Esophagus muscularis mucosa (tissue), 4 donors: ENCODE measurements around the gene PKMYT1. TPM values are rescaled to one million over a fixed set of nuclear protein-coding genes. Genes with fewer than 3 reads are reported as not detected.
"Not testable (repeated sequence)": the region's sequence is repeated elsewhere in the genome, so short reads cannot be mapped to it uniquely, and the experiment has no call there.

Source experiments
- DNase-seq: peaks from one replicate; pipeline ENCODE4 v3.0.0-alpha.2; 2017; ENCODE audit errors: extremely low spot score
- H3K27ac ChIP-seq, 4 donors: fragments of 200-600 bp; sonication (generic); replicated peaks in 1 of 4; 1 replicate in 3 of 4; 2 replicates in 1 of 4; pipeline ENCODE4 v1.5.1; 2016 to 2019; ENCODE audit warnings: mild to moderate bottlenecking in 1 of 4
- H3K27me3 ChIP-seq, 4 donors: fragments of 200-600 bp; sonication (generic); one replicate each; pipeline versions ENCODE4 v1.5.1 to v1.6.0; 2016 to 2019
- H3K36me3 ChIP-seq, 4 donors: fragments of 200-600 bp; sonication (generic); one replicate each; pipeline ENCODE4 v1.5.1; 2016 to 2019
- H3K4me1 ChIP-seq, 4 donors: fragments of 200-600 bp; sonication (generic); one replicate each; pipeline ENCODE4 v1.5.1; 2016 to 2019
- H3K4me3 ChIP-seq, 4 donors: fragments of 200-600 bp; sonication (generic); 1 replicate in 2 of 4; 2 replicates in 2 of 4; pipeline ENCODE4 v1.5.1; 2016 to 2019; ENCODE audit warnings: mild to moderate bottlenecking in 4 of 4, moderate library complexity in 1 of 4
- H3K9me3 ChIP-seq, 4 donors: fragments of 200-600 bp; sonication (generic); 1 replicate in 3 of 4; 2 replicates in 1 of 4; pipeline ENCODE4 v1.5.1; 2016 to 2019
- EP300 ChIP-seq: sonication (generic); formaldehyde crosslinking; IDR thresholded peaks from one replicate; pipeline ENCODE4 v1.6.1; 2017; ENCODE audit warnings: antibody characterized with exemption
- POLR2A ChIP-seq: fragments of 450-650 bp; IDR thresholded peaks from one replicate; pipeline ENCODE4 v1.6.1; 2017; ENCODE audit warnings: antibody characterized with exemption, moderate library complexity, mild to moderate bottlenecking, low read depth
- POLR2AphosphoS5 ChIP-seq, 2 donors: sonication (generic); formaldehyde crosslinking; IDR thresholded peaks; one replicate each; pipeline ENCODE4 v1.6.1; 2017; ENCODE audit warnings: antibody characterized with exemption in 2 of 2
- WGBS: methylation state at CpG from one replicate; pipeline ENCODE4 v1.1.5; 2018; 5-methylcytosine and 5-hydroxymethylcytosine counted together
- intact Hi-C: fragments of 100-400 bp; cut with DNase I; formaldehyde crosslinking; loops from one replicate; pipeline ENCODE4 v1.15.1; 2023
- total RNA-seq, 4 donors: library from RNA; depleted of rRNA; stranded (reverse); fragments of >200 nt; gene quantifications; one replicate each; pipeline versions ENCODE4 v1.1.0 to v1.2.1, GENCODE V29; 2016
- TF ChIP-seq, protein P1 (sequence below), 3 experiments: fragments of 200-600 bp in 2 of 3; fragments of 450-650 bp in 1 of 3; sonication (generic) in 2 of 3; IDR thresholded peaks; one replicate each; pipeline ENCODE4 v1.5.1; 2017 to 2019; ENCODE audit warnings: antibody characterized with exemption in 3 of 3, mild to moderate bottlenecking in 2 of 3, moderate library complexity in 1 of 3

PKMYT1 gene
- total RNA-seq, 4 donors from 2014 or later = 0.57 to 2.5 TPM; not detected in 2

DNA sequence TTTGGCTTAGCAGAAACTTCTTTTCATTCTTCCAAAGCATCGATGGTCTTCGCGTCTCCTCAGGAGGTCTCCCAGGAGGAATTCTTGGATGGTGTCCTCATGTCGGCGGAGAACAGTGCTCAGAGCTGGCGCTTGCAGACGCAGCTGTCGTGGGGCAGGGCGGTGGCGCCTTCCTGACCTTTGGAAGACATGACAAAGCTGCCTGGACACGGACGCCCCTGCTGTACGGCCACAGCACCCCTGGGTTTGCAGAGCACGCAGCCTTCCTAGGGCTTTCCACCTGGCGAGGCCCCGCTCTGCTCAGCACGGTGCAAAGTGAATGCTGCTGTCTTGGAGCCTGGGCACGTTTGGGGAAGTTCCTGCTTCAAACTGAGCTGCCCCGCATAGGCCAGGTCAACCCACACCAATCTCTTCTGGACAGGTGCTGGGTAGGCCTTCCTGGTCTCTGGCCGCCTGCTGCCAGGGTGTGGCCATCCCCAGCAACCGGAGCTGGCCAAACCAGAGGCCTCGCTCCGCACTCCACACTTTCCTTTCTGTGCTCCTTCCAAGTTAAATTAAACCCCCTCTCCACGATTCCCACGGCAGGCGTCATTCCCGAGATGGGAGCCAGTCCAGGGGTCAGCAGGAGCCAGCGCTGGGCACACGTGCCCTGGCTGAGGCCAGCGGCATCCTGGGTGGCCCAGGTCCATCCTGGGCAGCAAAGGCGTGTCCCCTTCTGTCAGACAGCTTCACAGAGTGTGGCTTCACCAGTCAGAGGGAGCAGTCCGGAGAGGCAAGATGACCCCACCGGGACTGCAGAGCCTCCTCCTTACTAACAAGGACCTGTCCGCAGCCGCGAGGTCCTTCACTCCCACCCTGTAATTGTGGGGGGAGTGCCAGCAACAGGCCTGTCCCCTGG is 31.2 kb downstream of the PKMYT1 start:
- DNase-seq = no peak
- Histone ChIP-seq H3K27me3 (peaks cover 0 to 2% (median 0%) of the 10 kb centered on the region in 4 donors), H3K9me3 (no peaks in the 10 kb centered on the region), H3K36me3 (peaks cover 11 to 43% (median 32%) of the 10 kb centered on the region in 4 donors), H3K27ac (no peak overlapping the region), H3K4me1 (no peaks in the 10 kb centered on the region), H3K4me3 (no peak overlapping the region)
- intact Hi-C loops = no loop called here
- no peak for TF ChIP-seq POLR2A
- no peak for TF ChIP-seq POLR2AphosphoS5 (IDR thresholded peaks at IDR 0.05)
- TF ChIP-seq, protein P1, sequence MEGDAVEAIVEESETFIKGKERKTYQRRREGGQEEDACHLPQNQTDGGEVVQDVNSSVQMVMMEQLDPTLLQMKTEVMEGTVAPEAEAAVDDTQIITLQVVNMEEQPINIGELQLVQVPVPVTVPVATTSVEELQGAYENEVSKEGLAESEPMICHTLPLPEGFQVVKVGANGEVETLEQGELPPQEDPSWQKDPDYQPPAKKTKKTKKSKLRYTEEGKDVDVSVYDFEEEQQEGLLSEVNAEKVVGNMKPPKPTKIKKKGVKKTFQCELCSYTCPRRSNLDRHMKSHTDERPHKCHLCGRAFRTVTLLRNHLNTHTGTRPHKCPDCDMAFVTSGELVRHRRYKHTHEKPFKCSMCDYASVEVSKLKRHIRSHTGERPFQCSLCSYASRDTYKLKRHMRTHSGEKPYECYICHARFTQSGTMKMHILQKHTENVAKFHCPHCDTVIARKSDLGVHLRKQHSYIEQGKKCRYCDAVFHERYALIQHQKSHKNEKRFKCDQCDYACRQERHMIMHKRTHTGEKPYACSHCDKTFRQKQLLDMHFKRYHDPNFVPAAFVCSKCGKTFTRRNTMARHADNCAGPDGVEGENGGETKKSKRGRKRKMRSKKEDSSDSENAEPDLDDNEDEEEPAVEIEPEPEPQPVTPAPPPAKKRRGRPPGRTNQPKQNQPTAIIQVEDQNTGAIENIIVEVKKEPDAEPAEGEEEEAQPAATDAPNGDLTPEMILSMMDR (IDR thresholded peaks at IDR 0.05) = no peak
- TF ChIP-seq EP300 = no peak
- WGBS = 86% methylated on average over 20 of the region's 36 CpGs

DNA sequence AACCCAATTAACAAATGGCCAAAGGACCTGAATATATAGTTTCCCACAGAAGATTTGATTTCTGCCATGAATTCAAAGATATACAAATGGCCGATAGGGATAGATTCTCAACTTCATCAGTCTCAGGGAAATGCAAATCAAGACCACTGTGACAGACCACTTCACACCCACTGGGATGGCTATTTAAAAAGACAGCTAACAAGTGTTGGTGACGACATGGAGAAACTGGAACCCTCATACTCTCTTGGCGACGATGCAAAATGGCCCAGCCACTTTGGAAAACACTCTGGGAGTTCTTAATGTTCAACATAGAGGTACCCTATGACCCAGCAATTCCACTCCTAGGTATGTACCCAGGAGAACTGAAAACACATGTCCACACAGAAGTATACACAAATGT is 33.6 kb downstream of the PKMYT1 start:
- Histone ChIP-seq H3K27ac (no peak overlapping the region), H3K9me3 (no peaks in the 10 kb centered on the region), H3K36me3 (peaks cover 18 to 67% (median 50%) of the 10 kb centered on the region in 4 donors), H3K4me3 (no peak overlapping the region), H3K4me1 (no peaks in the 10 kb centered on the region), H3K27me3 (no peaks in the 10 kb centered on the region)
- no peak for TF ChIP-seq POLR2A
- TF ChIP-seq, protein P1 (IDR thresholded peaks at IDR 0.05) = no peak
- no peak for TF ChIP-seq POLR2AphosphoS5 (IDR thresholded peaks at IDR 0.05)
- TF ChIP-seq EP300 = no peak
- no peak for DNase-seq
- intact Hi-C loops = no loop called here
- 89% methylated on average over 4 of the region's 4 CpGs for WGBS

DNA sequence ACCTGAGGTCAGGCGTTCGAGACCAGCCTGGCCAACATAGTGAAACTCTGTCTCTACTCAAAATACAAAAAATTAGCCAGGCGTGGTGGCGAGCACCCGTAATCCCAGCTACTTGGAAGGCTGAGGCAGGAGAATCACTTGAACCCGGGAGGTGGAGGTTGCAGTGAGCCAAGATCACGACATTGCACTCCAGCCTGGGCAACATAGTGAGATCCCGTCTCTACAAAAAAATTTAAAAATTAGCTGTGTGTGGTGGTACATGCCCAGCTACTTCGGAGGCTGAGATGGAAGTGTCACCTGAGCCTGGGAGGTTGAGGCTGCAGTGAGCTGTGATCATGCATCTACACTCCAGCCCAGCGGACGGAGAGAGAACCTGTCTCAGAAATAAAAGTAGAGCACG is 36.5 kb downstream of the PKMYT1 start:
- H3K9me3 ChIP-seq, H3K27ac ChIP-seq, H3K4me1 ChIP-seq, H3K4me3 ChIP-seq, H3K27me3 ChIP-seq, intact Hi-C loops, DNase-seq: not testable (repeated sequence)
- whole genome bisulfite sequencing = 81% methylated on average over 11 of the region's 12 CpGs
- peaks cover 33 to 79% (median 60%) of the 10 kb centered on the region in 4 donors for H3K36me3 ChIP-seq

DNA sequence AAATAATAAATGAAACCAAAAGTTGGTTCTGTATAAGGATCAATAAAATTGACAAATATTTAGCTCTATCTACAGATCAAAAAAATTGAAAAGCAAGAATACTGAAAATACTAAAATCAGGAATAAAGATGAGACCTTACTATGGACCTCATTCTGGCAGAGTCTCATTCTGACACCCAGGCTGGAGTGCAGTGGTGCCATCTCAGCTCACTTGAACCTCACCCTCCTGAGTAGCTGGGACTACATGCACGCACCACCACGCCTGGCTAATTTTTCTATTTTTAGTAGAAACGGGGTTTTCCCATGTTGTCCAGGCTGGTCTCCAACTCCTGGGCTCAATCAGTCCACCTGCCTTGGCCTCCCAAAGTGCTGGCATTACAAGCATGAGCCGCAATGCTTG is 38.2 kb downstream of the PKMYT1 start:
- Histone ChIP-seq H3K9me3 (no peaks in the 10 kb centered on the region), H3K4me3 (no peak overlapping the region), H3K36me3 (peaks cover 47 to 83% (median 70%) of the 10 kb centered on the region in 4 donors), H3K27ac (no peak overlapping the region), H3K27me3 (no peaks in the 10 kb centered on the region), H3K4me1 (no peaks in the 10 kb centered on the region)
- no peak for DNase-seq
- intact Hi-C loops = no loop called here
- WGBS = 81% methylated on average over 4 of the region's 4 CpGs
- TF ChIP-seq, protein P1 (IDR thresholded peaks at IDR 0.05) = no peak

DNA sequence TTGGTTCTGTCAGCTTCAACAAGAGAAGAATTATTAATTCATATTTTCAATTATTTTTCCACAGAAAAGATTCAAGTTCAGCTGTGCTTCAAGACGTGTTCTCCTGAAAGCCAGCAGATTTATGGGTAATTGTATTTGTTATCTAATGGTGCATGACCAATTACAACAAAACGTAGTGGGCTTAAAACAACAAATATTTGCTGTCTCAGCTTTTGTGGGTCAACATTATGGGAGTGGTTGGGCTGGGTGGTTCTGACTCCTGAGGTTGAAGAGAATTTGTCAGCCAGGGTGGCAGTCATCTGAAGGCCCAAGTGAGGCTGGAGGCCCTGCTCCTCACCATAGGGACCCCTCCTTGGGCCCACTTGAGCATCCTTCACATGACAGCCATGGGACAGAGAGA is 40.3 kb downstream of the PKMYT1 start:
- DNase-seq = no peak
- WGBS = 92% methylated on average over 2 of the region's 2 CpGs
- H3K9me3 ChIP-seq = no peaks in the 10 kb centered on the region
- H3K27me3 ChIP-seq = no peaks in the 10 kb centered on the region
- H3K4me3 ChIP-seq = no peak overlapping the region
- H3K4me1 ChIP-seq = no peaks in the 10 kb centered on the region
- TF ChIP-seq POLR2AphosphoS5 (IDR thresholded peaks at IDR 0.05) = no peak
- TF ChIP-seq EP300 = no peak
- TF ChIP-seq, protein P1 (IDR thresholded peaks at IDR 0.05) = no peak
- intact Hi-C loops = no loop called here
- H3K36me3 ChIP-seq = peaks cover 50 to 97% (median 86%) of the 10 kb centered on the region in 4 donors
- no peak overlapping the region for H3K27ac ChIP-seq
